GM21447 (cell line): ENCODE measurements around the gene ADD2.
A peak's percentile ranks its signal among the peaks of the same experiment; 100 is the strongest.
"Not testable (repeated sequence)": the region's sequence is repeated elsewhere in the genome, so short reads cannot be mapped to it uniquely, and the experiment has no call there.

ENCODE experiments used
- ATAC-seq: cut with Tn5 transposase; IDR thresholded peaks from one replicate; pipeline ENCODE4 v1.9.1; 2021; ENCODE audit not compliant: unreplicated experiment

The ADD2 gene, protein sequence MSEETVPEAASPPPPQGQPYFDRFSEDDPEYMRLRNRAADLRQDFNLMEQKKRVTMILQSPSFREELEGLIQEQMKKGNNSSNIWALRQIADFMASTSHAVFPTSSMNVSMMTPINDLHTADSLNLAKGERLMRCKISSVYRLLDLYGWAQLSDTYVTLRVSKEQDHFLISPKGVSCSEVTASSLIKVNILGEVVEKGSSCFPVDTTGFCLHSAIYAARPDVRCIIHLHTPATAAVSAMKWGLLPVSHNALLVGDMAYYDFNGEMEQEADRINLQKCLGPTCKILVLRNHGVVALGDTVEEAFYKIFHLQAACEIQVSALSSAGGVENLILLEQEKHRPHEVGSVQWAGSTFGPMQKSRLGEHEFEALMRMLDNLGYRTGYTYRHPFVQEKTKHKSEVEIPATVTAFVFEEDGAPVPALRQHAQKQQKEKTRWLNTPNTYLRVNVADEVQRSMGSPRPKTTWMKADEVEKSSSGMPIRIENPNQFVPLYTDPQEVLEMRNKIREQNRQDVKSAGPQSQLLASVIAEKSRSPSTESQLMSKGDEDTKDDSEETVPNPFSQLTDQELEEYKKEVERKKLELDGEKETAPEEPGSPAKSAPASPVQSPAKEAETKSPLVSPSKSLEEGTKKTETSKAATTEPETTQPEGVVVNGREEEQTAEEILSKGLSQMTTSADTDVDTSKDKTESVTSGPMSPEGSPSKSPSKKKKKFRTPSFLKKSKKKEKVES

DNA sequence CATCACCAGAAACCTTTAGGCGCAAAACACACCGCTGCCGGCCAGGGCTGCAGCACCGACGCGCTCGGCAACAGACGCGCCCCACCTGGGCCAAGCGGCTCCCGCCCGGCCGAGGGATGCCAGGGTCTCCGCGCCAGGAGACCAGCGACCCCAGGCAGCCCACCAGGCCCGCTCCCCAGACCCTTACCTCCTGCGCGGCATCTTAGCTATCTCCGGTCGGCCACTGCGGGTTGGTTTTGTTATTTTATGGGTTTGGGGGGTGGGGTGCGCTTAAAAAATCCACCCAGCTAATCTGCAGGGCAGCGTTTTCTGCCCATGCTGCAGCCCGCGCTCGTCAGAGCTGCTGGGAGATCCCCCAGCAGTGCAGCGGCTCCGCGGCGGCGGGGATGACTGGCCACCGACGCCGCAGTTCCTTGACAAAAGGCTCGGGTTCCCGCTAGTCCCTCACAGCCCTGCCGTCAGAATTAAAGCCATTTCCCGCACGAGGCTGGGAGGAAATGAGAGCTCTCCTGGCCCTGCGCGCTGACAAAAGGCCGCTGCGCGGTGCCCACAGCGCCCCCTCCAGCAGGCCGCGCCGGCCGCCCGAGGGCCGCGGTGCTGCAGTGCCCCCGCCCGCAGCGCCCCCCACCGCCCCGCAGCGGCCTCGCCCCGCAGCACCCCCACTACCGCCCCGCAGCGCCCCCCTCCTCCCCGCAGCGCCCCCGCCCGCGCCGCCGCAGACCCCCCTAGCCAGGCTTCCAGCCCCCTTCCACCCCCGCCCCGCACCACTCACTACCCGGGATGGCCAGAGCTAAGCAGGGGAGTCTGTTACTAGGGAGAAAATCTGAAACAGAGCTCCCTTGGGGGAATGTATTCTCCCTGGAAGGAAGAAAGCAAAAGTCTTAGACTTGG lies at the start of gene ADD2:
ADD2 (minus strand) TSS at position 502 of the 891 bp plus-strand sequence. CDS start 61,792 bp downstream, outside the sequence.
- peak; percentile 42 for ATAC-seq

GRCh38 chr2:70817284-70817954 lies 49.4 kb upstream of the ADD2 start:
- ATAC-seq = no peak

GRCh38 chr2:70816726-70817125 lies 48.7 kb upstream of the ADD2 start:
- no peak for ATAC-seq

DNA sequence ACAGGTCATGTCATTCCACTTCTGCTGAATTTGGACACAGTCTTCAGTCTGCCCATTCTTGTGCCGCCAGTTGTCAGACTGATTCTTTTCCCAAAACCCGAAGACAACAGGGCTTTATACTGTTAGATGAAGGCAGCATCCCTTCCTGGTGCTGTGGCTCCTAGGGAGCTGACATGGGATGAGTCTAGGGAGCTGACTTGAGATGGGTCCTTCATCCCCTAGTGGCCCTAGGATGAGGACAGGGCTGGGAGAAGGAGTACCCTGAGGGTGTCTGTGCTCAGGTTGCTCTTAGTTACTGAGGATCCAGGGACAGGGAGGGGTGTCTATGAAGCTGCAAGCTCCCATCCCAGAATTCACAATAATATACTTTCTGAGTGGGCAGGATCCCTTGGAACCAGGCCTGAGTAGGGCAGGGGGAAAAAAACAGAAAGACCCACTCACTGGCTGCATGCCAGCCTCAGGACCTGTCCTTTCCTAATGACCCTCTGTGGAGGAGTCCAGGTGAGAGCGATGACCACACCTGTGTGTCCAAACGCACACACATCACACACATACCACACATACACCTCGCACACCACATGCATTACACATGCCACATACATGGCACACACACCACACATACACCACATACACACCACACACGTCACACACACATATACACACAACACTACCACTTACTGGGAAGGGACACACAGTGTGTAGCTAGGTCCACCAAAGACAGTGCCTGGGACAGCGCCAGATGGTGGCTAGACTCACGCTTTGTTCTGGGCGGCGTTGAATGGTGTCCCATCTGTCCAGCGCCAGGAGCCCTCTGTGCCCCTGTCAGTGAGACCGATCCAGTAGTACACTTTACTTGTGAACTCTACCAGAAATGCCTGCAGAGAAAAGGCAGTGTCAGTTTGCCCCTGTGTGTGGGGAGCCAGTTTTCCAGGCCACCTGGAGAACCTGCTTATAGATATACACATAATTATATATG lies 41.3 kb upstream of the ADD2 start:
- no peak for ATAC-seq

DNA sequence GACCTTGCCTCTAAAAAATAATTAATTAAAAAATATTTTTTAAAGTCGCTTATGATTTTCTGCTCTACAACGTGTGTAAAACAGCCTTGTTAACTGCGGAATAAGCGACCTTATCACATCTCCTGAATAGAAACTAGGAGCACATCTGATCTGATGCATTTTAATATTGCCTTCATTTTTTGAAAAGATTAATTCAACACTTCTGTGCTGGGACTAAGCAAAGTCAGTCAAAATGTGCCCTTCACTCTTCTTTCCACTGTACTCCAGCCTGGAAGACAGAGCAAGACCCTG lies 39.8 kb upstream of the ADD2 start:
- ATAC-seq = no peak

DNA sequence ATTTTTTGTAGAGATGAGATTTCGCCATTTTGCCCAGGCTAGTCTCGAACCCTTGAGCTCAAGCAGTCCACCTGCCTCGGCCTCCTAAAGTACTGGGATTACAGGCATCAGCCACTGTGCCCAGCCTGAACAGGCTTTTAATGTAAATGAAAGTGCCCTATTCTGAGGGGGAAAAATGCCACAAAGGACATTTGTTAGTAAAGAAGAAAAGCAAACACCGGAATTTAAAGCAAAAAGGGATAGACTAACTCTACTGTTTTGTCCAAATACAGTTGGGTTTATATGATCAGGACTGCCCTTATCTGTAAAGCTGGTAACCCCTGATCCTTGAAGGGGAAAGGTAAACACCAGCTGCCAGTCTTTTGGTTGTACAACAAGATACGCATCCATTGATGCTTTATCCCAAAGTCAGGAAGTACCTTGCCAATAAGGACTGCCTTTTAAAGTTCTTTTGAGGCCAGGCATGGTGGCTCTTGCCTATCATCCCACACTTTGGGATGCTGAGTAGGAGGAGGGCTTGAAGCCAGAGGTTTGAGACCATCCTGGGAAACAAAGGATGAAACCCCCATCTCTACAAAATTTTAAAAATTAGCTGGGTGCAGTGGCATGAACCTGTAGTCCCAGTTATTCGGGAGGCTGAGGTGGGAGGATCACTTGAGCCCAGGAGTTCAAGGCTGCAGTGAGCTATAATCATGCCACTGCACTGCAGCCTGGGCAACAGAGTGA lies 39.3 kb upstream of the ADD2 start:
- ATAC-seq = no peak

- ATAC-seq = no peak
These were observed 38.6 kb upstream of the ADD2 start for GRCh38 chr2:70806620-70807019.

DNA sequence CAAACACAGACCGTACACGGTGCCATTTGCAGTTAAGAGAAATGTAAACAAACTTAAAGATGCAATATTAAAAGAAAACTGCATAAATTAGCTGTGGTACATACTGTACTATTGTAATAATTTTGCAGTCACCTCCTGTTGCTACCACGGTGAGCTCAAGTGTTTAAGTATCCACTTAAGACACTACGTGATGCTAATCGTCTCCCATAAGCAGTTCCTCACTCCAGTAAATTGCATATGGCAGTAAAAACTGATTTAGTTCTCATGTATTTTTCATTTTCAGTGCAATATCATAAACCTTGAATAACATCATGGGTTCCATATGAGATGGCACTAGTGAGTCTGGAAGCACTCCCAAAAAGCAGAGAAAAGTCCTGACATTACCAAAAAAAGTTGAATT lies 38.0 kb upstream of the ADD2 start:
- no peak for ATAC-seq

DNA sequence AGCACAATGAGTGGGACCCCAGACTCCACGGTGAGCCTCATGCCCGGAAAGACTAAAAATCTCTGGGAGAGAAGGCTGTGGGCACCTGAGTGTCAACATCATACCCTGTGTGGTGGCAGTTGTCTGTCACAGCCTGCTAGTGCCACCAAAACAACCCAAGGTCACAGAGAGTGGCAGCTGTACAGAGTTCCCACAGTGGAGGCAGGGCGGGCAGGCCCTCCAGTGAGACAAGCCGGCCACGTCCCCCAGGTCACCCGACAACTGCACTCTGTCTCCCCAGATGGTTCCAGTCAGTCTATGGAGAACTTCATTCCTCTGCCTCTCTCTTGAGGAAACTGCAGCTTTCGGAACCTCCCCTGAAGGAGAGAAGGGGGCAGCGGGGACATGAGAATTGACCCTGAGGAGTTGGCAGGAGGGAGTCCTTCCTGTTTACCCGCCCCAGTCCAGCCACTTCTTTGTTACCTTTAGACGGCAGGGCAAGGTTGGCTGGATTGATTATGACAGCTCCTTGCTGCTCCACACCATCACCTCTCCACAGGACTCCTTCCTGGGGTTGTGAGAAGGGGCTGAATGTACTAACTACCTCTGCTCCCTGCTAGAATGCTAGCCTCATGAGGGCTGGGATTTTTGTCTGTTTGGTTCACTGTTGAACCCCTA lies 33.7 kb upstream of the ADD2 start:
- ATAC-seq = no peak

GRCh38 chr2:70799706-70800105 lies 31.7 kb upstream of the ADD2 start:
- no peak for ATAC-seq

DNA sequence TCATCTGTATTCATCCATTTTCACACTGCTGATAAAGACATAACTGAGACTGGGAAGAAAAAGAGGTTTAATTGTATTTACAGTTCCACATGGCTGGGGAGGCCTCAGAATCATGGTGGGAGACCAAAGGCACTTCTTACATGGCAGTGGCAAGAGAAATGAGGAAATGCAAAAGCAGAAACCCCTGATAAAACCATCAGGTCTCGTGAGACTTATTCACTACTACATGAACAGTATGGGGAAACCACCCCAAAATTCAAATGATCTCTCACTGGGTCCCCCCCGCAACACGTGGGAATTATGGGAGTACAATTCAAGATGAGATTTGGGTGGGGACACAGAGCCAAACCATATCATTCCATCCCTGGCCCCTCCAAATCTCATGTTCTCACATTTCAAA lies 30.0 kb upstream of the ADD2 start:
- not testable (repeated sequence) for ATAC-seq

GRCh38 chr2:70797506-70797905 lies 29.5 kb upstream of the ADD2 start:
- ATAC-seq = no peak

GRCh38 chr2:70796262-70796661 lies 28.3 kb upstream of the ADD2 start:
- ATAC-seq = no peak

DNA sequence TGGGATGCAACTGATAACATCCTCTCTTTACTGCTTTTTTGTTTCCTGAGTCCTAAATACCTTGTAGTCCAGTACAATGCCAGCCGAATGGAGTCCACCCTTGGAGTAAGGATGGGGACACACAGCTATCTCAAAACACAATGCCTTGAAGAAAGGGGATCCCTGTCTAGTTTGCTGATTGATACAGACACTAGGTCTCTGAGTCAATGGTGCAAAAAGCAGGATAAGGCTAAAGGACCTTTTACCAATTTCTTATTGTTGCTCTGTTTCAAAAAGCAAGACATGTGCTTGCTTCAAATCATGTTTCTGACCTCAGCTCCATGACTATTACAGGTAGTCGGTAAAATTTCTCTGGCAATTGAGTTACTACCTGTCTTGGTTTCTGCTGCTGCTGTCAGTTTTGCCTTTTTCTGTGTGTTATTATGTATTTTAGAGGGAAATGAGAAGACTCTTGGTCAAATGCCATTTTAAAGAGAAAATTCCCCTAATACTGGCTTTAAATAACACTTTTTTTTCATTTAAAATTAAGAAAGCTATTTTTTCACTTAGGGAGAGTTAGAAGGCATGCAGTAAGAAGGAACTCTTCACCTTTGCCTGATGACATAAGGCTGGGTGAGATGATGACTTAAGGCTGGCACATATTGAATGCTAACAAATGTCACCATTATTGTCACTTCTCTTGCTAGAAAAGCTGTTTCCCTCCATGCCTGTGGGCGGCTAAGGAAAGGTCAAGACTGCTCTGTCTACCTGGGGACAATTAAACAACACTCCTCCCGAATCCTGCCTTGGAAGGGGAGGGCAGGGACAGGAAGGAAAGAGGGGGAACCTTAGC lies 27.4 kb upstream of the ADD2 start:
- ATAC-seq = no peak

GRCh38 chr2:70793450-70793849 lies 25.4 kb upstream of the ADD2 start:
- no peak for ATAC-seq

GRCh38 chr2:70790136-70790828 lies 22.3 kb upstream of the ADD2 start, which contains the start of gene FIGLA:
Gene FIGLA (minus strand): TSS chr2:70790643. CDS start chr2:70790638, 5 bp downstream.
- no peak for ATAC-seq
